Esophagus muscularis mucosa (tissue), 4 donors: ENCODE measurements around the gene OTOS. TPM values are rescaled to one million over a fixed set of nuclear protein-coding genes. Genes with fewer than 3 reads are reported as not detected.

Source experiments
- DNase-seq: peaks from one replicate; pipeline ENCODE4 v3.0.0-alpha.2; 2017; ENCODE audit errors: extremely low spot score
- H3K27ac ChIP-seq, 4 donors: fragments of 200-600 bp; sonication (generic); replicated peaks in 1 of 4; 1 replicate in 3 of 4; 2 replicates in 1 of 4; pipeline ENCODE4 v1.5.1; 2016 to 2019; ENCODE audit warnings: mild to moderate bottlenecking in 1 of 4
- H3K27me3 ChIP-seq, 4 donors: fragments of 200-600 bp; sonication (generic); one replicate each; pipeline versions ENCODE4 v1.5.1 to v1.6.0; 2016 to 2019
- H3K36me3 ChIP-seq, 4 donors: fragments of 200-600 bp; sonication (generic); one replicate each; pipeline ENCODE4 v1.5.1; 2016 to 2019
- H3K4me1 ChIP-seq, 4 donors: fragments of 200-600 bp; sonication (generic); one replicate each; pipeline ENCODE4 v1.5.1; 2016 to 2019
- H3K4me3 ChIP-seq, 4 donors: fragments of 200-600 bp; sonication (generic); 1 replicate in 2 of 4; 2 replicates in 2 of 4; pipeline ENCODE4 v1.5.1; 2016 to 2019; ENCODE audit warnings: mild to moderate bottlenecking in 4 of 4, moderate library complexity in 1 of 4
- H3K9me3 ChIP-seq, 4 donors: fragments of 200-600 bp; sonication (generic); 1 replicate in 3 of 4; 2 replicates in 1 of 4; pipeline ENCODE4 v1.5.1; 2016 to 2019
- EP300 ChIP-seq: sonication (generic); formaldehyde crosslinking; IDR thresholded peaks from one replicate; pipeline ENCODE4 v1.6.1; 2017; ENCODE audit warnings: antibody characterized with exemption
- POLR2A ChIP-seq: fragments of 450-650 bp; IDR thresholded peaks from one replicate; pipeline ENCODE4 v1.6.1; 2017; ENCODE audit warnings: antibody characterized with exemption, moderate library complexity, mild to moderate bottlenecking, low read depth
- POLR2AphosphoS5 ChIP-seq, 2 donors: sonication (generic); formaldehyde crosslinking; IDR thresholded peaks; one replicate each; pipeline ENCODE4 v1.6.1; 2017; ENCODE audit warnings: antibody characterized with exemption in 2 of 2
- WGBS: methylation state at CpG from one replicate; pipeline ENCODE4 v1.1.5; 2018; 5-methylcytosine and 5-hydroxymethylcytosine counted together
- intact Hi-C: fragments of 100-400 bp; cut with DNase I; formaldehyde crosslinking; loops from one replicate; pipeline ENCODE4 v1.15.1; 2023
- total RNA-seq, 4 donors: library from RNA; depleted of rRNA; stranded (reverse); fragments of >200 nt; gene quantifications; one replicate each; pipeline versions ENCODE4 v1.1.0 to v1.2.1, GENCODE V29; 2016
- TF ChIP-seq, protein P1 (sequence below), 3 experiments: fragments of 200-600 bp in 2 of 3; fragments of 450-650 bp in 1 of 3; sonication (generic) in 2 of 3; IDR thresholded peaks; one replicate each; pipeline ENCODE4 v1.5.1; 2017 to 2019; ENCODE audit warnings: antibody characterized with exemption in 3 of 3, mild to moderate bottlenecking in 2 of 3, moderate library complexity in 1 of 3

OTOS gene
- total RNA-seq, 4 donors from 2014 or later: not detected

DNA sequence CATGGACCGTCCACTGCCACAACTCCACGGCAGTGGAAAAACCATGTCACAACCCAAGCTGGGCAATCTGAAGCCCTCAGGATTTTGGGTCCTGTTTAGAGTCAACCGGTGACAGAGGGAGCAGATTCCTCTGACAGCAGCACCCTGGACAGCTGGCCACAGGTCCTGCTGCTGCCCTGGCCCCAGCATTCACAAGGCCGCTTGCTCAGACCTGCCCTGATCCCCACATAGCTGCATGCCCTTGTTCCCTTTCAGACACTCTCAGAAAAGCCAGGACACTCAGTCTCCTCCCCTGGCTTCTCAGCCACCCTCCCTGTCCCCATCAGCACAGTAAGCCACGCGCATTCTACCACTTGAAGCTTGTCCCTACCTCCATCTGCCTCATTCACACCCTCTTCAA is 6.0 kb downstream of the OTOS start:
- WGBS: 92% methylated on average over 4 of the region's 6 CpGs
- no peak for DNase-seq
- TF ChIP-seq EP300 (no peak), POLR2A (no peak), POLR2AphosphoS5 (IDR thresholded peaks at IDR 0.05) (no peak)
- TF ChIP-seq, protein P1, sequence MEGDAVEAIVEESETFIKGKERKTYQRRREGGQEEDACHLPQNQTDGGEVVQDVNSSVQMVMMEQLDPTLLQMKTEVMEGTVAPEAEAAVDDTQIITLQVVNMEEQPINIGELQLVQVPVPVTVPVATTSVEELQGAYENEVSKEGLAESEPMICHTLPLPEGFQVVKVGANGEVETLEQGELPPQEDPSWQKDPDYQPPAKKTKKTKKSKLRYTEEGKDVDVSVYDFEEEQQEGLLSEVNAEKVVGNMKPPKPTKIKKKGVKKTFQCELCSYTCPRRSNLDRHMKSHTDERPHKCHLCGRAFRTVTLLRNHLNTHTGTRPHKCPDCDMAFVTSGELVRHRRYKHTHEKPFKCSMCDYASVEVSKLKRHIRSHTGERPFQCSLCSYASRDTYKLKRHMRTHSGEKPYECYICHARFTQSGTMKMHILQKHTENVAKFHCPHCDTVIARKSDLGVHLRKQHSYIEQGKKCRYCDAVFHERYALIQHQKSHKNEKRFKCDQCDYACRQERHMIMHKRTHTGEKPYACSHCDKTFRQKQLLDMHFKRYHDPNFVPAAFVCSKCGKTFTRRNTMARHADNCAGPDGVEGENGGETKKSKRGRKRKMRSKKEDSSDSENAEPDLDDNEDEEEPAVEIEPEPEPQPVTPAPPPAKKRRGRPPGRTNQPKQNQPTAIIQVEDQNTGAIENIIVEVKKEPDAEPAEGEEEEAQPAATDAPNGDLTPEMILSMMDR (IDR thresholded peaks at IDR 0.05): no peak
- Histone ChIP-seq H3K4me1 (peaks cover 16 to 28% (median 23%) of the 10 kb centered on the region in 4 donors), H3K9me3 (no peaks in the 10 kb centered on the region), H3K27ac (no peak overlapping the region), H3K27me3 (no peaks in the 10 kb centered on the region), H3K36me3 (peaks cover 42 to 46% (median 43%) of the 10 kb centered on the region in 4 donors), H3K4me3 (no peak overlapping the region)
- intact Hi-C loops: no loop called here

DNA sequence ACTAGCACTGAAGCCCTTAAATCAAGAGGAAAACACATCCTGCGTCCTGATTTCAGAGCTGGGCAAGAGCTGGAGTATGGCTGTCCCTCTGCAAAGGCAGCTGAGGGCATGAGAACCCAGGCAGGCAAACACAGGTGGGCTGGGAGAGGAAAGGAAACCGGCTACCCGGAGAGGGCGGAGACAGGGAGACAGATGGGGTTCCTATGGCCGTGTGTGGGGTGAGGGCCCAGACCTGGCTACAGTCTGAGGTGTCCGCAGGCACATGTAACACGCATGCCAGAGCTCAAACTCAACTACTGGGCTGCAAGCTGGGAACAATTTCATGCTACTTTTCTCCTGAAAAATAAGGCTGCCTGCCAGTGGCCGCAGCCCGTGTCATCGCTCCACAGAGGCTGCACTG is 7.1 kb downstream of the OTOS start:
- 81% methylated on average over 10 of the region's 10 CpGs for WGBS
- peaks cover 52 to 56% (median 54%) of the 10 kb centered on the region in 4 donors for H3K36me3 ChIP-seq

DNA sequence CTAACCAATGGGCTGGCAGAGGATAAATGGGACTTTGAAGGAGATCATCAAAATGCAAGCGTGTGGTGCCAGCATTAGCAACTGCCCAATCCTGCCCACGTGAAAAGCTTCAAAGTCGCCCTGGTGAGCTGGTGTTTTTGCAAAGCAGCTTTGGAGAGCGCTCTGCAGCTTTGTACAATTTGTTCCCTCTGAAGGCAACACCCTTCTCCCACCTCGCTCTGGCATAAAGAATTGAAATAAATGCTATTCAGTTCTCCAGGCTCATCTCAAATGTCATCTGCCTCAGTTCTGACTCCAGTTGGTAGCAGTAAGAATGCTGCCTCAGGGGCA is 7.8 kb downstream of the OTOS start:
- DNase-seq: no peak
- intact Hi-C loops: no loop called here
- H3K36me3 ChIP-seq: peaks cover 59 to 64% (median 62%) of the 10 kb centered on the region in 4 donors

More for the DNA sequence above, 7.1 kb downstream of the OTOS start:
- intact Hi-C loops: no loop called here
- no peaks in the 10 kb centered on the region for H3K9me3 ChIP-seq
- no peak overlapping the region for H3K4me3 ChIP-seq
- peaks cover 16 to 28% (median 23%) of the 10 kb centered on the region in 4 donors for H3K4me1 ChIP-seq
- no peak for DNase-seq
- no peak overlapping the region for H3K27ac ChIP-seq
- H3K27me3 ChIP-seq: no peaks in the 10 kb centered on the region
- TF ChIP-seq POLR2A (no peak), POLR2AphosphoS5 (IDR thresholded peaks at IDR 0.05) (no peak), EP300 (no peak)
- TF ChIP-seq, protein P1 (IDR thresholded peaks at IDR 0.05): no peak

DNA sequence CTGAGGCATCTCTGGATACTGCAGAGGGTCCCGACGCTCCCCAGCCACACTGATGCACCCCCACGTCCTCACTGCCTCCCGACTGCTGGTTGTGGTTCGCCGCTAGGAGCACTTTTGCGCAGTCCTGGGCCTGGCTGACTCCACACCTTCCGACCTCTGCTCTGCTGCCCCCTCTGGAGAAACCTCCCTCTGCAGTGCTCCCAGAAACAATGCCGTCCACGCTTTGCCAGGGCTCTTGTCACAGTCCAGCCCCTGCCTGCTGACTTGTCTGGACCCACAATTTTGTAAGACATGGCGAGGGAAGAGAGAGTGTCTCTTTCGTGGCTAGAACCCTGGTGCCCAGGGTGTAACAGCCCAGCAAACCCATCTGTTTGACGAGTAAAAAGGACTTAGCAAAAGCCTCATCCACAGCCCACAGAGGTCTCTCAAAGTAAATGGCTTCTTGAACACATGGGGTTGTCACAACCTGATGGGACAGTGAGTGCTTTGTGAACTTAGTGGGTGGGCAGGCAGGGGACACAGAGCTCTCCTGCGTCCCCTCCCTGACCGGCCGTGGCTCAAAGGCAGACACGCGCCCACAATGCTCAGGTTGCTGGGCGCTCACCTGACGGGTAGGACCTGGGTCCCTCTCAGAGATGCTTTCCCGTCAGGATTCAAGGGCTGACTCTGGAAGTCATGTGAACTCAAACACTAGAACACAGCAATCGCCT is 8.4 kb downstream of the OTOS start:
- Histone ChIP-seq H3K36me3 (peaks cover 59 to 69% (median 66%) of the 10 kb centered on the region in 4 donors), H3K4me1 (peaks cover 16 to 26% (median 22%) of the 10 kb centered on the region in 4 donors), H3K9me3 (no peaks in the 10 kb centered on the region), H3K27ac (no peak overlapping the region), H3K27me3 (no peaks in the 10 kb centered on the region), H3K4me3 (no peak overlapping the region)
- intact Hi-C loops: no loop called here
- TF ChIP-seq, protein P1 (IDR thresholded peaks at IDR 0.05): no peak
- TF ChIP-seq EP300 (no peak), POLR2A (no peak), POLR2AphosphoS5 (IDR thresholded peaks at IDR 0.05) (no peak)
- DNase-seq: no peak
- WGBS: 85% methylated on average over 18 of the region's 22 CpGs

More for the DNA sequence above, 7.8 kb downstream of the OTOS start:
- Histone ChIP-seq H3K27me3 (no peaks in the 10 kb centered on the region), H3K4me1 (peaks cover 16 to 28% (median 23%) of the 10 kb centered on the region in 4 donors), H3K9me3 (no peaks in the 10 kb centered on the region), H3K27ac (no peak overlapping the region), H3K4me3 (no peak overlapping the region)
- no peak for TF ChIP-seq POLR2AphosphoS5 (IDR thresholded peaks at IDR 0.05)
- TF ChIP-seq, protein P1 (IDR thresholded peaks at IDR 0.05): no peak
- TF ChIP-seq EP300: no peak
- no peak for TF ChIP-seq POLR2A
- WGBS: 92% methylated on average over 5 of the region's 5 CpGs

DNA sequence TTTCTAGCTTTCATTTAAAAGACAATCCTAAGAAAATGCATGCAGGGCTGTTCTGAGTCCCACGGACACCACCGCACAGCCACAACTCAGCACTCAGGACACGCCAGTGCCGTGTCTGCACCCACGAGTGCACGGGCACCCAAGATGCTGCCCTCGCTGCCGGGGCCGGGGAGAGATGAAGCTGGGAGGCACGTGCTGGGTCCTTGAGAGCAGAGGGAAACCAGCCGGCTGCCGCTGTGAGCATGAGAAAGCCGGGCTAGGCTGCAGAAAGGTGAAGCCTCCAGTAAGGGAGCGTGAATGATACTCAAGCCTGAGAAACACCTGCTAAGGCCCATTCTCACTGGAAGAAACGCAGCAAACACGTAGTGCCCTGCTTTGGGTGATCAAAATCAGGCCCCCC is 9.2 kb downstream of the OTOS start:
- 95% methylated on average over 16 of the region's 16 CpGs for WGBS
- H3K27ac ChIP-seq: no peak overlapping the region
- peaks cover 59 to 77% (median 72%) of the 10 kb centered on the region in 4 donors for H3K36me3 ChIP-seq
- no peaks in the 10 kb centered on the region for H3K27me3 ChIP-seq
- TF ChIP-seq EP300 (no peak), POLR2AphosphoS5 (IDR thresholded peaks at IDR 0.05) (no peak), POLR2A (no peak)
- TF ChIP-seq, protein P1 (IDR thresholded peaks at IDR 0.05): no peak
- intact Hi-C loops: no loop called here
- no peak for DNase-seq
- H3K4me3 ChIP-seq: no peak overlapping the region
- no peaks in the 10 kb centered on the region for H3K9me3 ChIP-seq
- peaks cover 10 to 19% (median 15%) of the 10 kb centered on the region in 4 donors for H3K4me1 ChIP-seq
